ENCODE data around the gene DLGAP1. TPM values are rescaled to one million over a fixed set of nuclear protein-coding genes. Genes with fewer than 3 reads are reported as not detected.

The DLGAP1 gene
- total and polyA plus RNA-seq, 4 donors, result 16.5 to 30.7 (median 29.7) TPM

- H3K27me3 ChIP-seq (ENCODE audit: control insufficient read depth, insufficient read depth, low read length), result no peaks in the 10 kb centered on the region
- H3K9me3 ChIP-seq (ENCODE audit: control insufficient read depth, insufficient read depth, low read length), result no peaks in the 10 kb centered on the region
- peak in 1 of 6 donors; percentile 7 for DNase-seq (ENCODE audit: low read depth in 4 of 6, low spot score in 6 of 6)
- H3K36me3 ChIP-seq (ENCODE audit: control insufficient read depth, insufficient read depth, low read length), result no peaks in the 10 kb centered on the region
- no peak overlapping the region for H3K27ac ChIP-seq (ENCODE audit: low read depth, low read length)
- no peaks in the 10 kb centered on the region for H3K4me1 ChIP-seq (ENCODE audit: control insufficient read depth, insufficient read depth, low read length)
- WGBS (ENCODE audit: insufficient coverage), result 70% methylated on average over 2 of the region's 4 CpGs
- H3K4me3 ChIP-seq (ENCODE audit: low read depth, low read length), result no peak overlapping the region
Measured at GRCh38 chr18:3967359-3968180, 487.5 kb downstream of the DLGAP1 start.

- WGBS (ENCODE audit: insufficient coverage), result 82% methylated on average over 5 of the region's 6 CpGs
Measured at GRCh38 chr18:3966642-3967358, 488.3 kb downstream of the DLGAP1 start.

GRCh38 chr18:3966246-3966641, 488.9 kb downstream of the DLGAP1 start:
- H3K4me3 ChIP-seq (ENCODE audit: low read depth, low read length), result no peak overlapping the region
- no peak for DNase-seq (ENCODE audit: low read depth in 4 of 6, low spot score in 6 of 6)
- H3K27ac ChIP-seq (ENCODE audit: low read depth, low read length), result no peak overlapping the region
- no peaks in the 10 kb centered on the region for H3K4me1 ChIP-seq (ENCODE audit: control insufficient read depth, insufficient read depth, low read length)
- no peaks in the 10 kb centered on the region for H3K36me3 ChIP-seq (ENCODE audit: control insufficient read depth, insufficient read depth, low read length)
- H3K27me3 ChIP-seq (ENCODE audit: control insufficient read depth, insufficient read depth, low read length), result no peaks in the 10 kb centered on the region
- 100% methylated on average over 1 of the region's 2 CpGs for WGBS (ENCODE audit: insufficient coverage)
- H3K9me3 ChIP-seq (ENCODE audit: control insufficient read depth, insufficient read depth, low read length), result no peaks in the 10 kb centered on the region

More at GRCh38 chr18:3966642-3967358, 488.3 kb downstream of the DLGAP1 start:
- Histone ChIP-seq H3K9me3 (ENCODE audit: control insufficient read depth, insufficient read depth, low read length) (no peaks in the 10 kb centered on the region), H3K4me3 (ENCODE audit: low read depth, low read length) (no peak overlapping the region), H3K4me1 (ENCODE audit: control insufficient read depth, insufficient read depth, low read length) (no peaks in the 10 kb centered on the region), H3K27me3 (ENCODE audit: control insufficient read depth, insufficient read depth, low read length) (no peaks in the 10 kb centered on the region), H3K36me3 (ENCODE audit: control insufficient read depth, insufficient read depth, low read length) (no peaks in the 10 kb centered on the region), H3K27ac (ENCODE audit: low read depth, low read length) (no peak overlapping the region)
- DNase-seq (ENCODE audit: low read depth in 4 of 6, low spot score in 6 of 6), result no peak

- 91% methylated on average over 7 of the region's 7 CpGs for WGBS (ENCODE audit: insufficient coverage)
- Histone ChIP-seq H3K4me1 (ENCODE audit: control insufficient read depth, insufficient read depth, low read length) (no peaks in the 10 kb centered on the region), H3K4me3 (ENCODE audit: low read depth, low read length) (no peak overlapping the region), H3K9me3 (ENCODE audit: control insufficient read depth, insufficient read depth, low read length) (no peaks in the 10 kb centered on the region), H3K27ac (ENCODE audit: low read depth, low read length) (no peak overlapping the region), H3K27me3 (ENCODE audit: control insufficient read depth, insufficient read depth, low read length) (no peaks in the 10 kb centered on the region), H3K36me3 (ENCODE audit: control insufficient read depth, insufficient read depth, low read length) (no peaks in the 10 kb centered on the region)
- no peak for DNase-seq (ENCODE audit: low read depth in 4 of 6, low spot score in 6 of 6)
Measured at GRCh38 chr18:3960977-3961376, 494.1 kb downstream of the DLGAP1 start.

GRCh38 chr18:3960142-3960541, 495.0 kb downstream of the DLGAP1 start:
- Histone ChIP-seq H3K9me3 (ENCODE audit: control insufficient read depth, insufficient read depth, low read length) (no peaks in the 10 kb centered on the region), H3K27me3 (ENCODE audit: control insufficient read depth, insufficient read depth, low read length) (no peaks in the 10 kb centered on the region), H3K4me1 (ENCODE audit: control insufficient read depth, insufficient read depth, low read length) (no peaks in the 10 kb centered on the region), H3K36me3 (ENCODE audit: control insufficient read depth, insufficient read depth, low read length) (no peaks in the 10 kb centered on the region), H3K4me3 (ENCODE audit: low read depth, low read length) (no peak overlapping the region), H3K27ac (ENCODE audit: low read depth, low read length) (no peak overlapping the region)
- DNase-seq (ENCODE audit: low read depth in 4 of 6, low spot score in 6 of 6), result no peak
- 78% methylated on average over 1 of the region's 4 CpGs for WGBS (ENCODE audit: insufficient coverage)

GRCh38 chr18:3952031-3952430, 503.1 kb downstream of the DLGAP1 start:
- no peak for DNase-seq (ENCODE audit: low read depth in 4 of 6, low spot score in 6 of 6)
- 100% methylated on average over 2 of the region's 5 CpGs for WGBS (ENCODE audit: insufficient coverage)
- no peaks in the 10 kb centered on the region for H3K4me1 ChIP-seq (ENCODE audit: control insufficient read depth, insufficient read depth, low read length)

GRCh38 chr18:3950668-3951404, 504.3 kb downstream of the DLGAP1 start:
- no peak overlapping the region for H3K4me3 ChIP-seq (ENCODE audit: low read depth, low read length)
- H3K4me1 ChIP-seq (ENCODE audit: control insufficient read depth, insufficient read depth, low read length), result no peaks in the 10 kb centered on the region
- H3K9me3 ChIP-seq (ENCODE audit: control insufficient read depth, insufficient read depth, low read length), result no peaks in the 10 kb centered on the region
- no peak for DNase-seq (ENCODE audit: low read depth in 4 of 6, low spot score in 6 of 6)
- H3K27ac ChIP-seq (ENCODE audit: low read depth, low read length), result no peak overlapping the region
- no peaks in the 10 kb centered on the region for H3K27me3 ChIP-seq (ENCODE audit: control insufficient read depth, insufficient read depth, low read length)
- 85% methylated on average over 2 of the region's 3 CpGs for WGBS (ENCODE audit: insufficient coverage)
- H3K36me3 ChIP-seq (ENCODE audit: control insufficient read depth, insufficient read depth, low read length), result no peaks in the 10 kb centered on the region

More at GRCh38 chr18:3952031-3952430, 503.1 kb downstream of the DLGAP1 start:
- no peaks in the 10 kb centered on the region for H3K9me3 ChIP-seq (ENCODE audit: control insufficient read depth, insufficient read depth, low read length)
- H3K27ac ChIP-seq (ENCODE audit: low read depth, low read length), result no peak overlapping the region
- H3K27me3 ChIP-seq (ENCODE audit: control insufficient read depth, insufficient read depth, low read length), result no peaks in the 10 kb centered on the region
- H3K4me3 ChIP-seq (ENCODE audit: low read depth, low read length), result no peak overlapping the region
- no peaks in the 10 kb centered on the region for H3K36me3 ChIP-seq (ENCODE audit: control insufficient read depth, insufficient read depth, low read length)

- Histone ChIP-seq H3K9me3 (ENCODE audit: control insufficient read depth, insufficient read depth, low read length) (no peaks in the 10 kb centered on the region), H3K27me3 (ENCODE audit: control insufficient read depth, insufficient read depth, low read length) (no peaks in the 10 kb centered on the region), H3K36me3 (ENCODE audit: control insufficient read depth, insufficient read depth, low read length) (no peaks in the 10 kb centered on the region), H3K4me3 (ENCODE audit: low read depth, low read length) (no peak overlapping the region), H3K4me1 (ENCODE audit: control insufficient read depth, insufficient read depth, low read length) (no peaks in the 10 kb centered on the region), H3K27ac (ENCODE audit: low read depth, low read length) (no peak overlapping the region)
- no peak for DNase-seq (ENCODE audit: low read depth in 4 of 6, low spot score in 6 of 6)
Measured at GRCh38 chr18:3948958-3949357, 506.1 kb downstream of the DLGAP1 start.

GRCh38 chr18:3947383-3947782, 507.7 kb downstream of the DLGAP1 start:
- no peak overlapping the region for H3K27ac ChIP-seq (ENCODE audit: low read depth, low read length)
- no peaks in the 10 kb centered on the region for H3K4me1 ChIP-seq (ENCODE audit: control insufficient read depth, insufficient read depth, low read length)
- 91% methylated on average over 2 of the region's 3 CpGs for WGBS (ENCODE audit: insufficient coverage)
- H3K4me3 ChIP-seq (ENCODE audit: low read depth, low read length), result no peak overlapping the region
- no peaks in the 10 kb centered on the region for H3K9me3 ChIP-seq (ENCODE audit: control insufficient read depth, insufficient read depth, low read length)
- H3K27me3 ChIP-seq (ENCODE audit: control insufficient read depth, insufficient read depth, low read length), result no peaks in the 10 kb centered on the region
- no peak for DNase-seq (ENCODE audit: low read depth in 4 of 6, low spot score in 6 of 6)
- no peaks in the 10 kb centered on the region for H3K36me3 ChIP-seq (ENCODE audit: control insufficient read depth, insufficient read depth, low read length)

All from spinal cord (tissue), 10 donors.